ENCODE measurements around the gene MPP3.

Gene MPP3, protein sequence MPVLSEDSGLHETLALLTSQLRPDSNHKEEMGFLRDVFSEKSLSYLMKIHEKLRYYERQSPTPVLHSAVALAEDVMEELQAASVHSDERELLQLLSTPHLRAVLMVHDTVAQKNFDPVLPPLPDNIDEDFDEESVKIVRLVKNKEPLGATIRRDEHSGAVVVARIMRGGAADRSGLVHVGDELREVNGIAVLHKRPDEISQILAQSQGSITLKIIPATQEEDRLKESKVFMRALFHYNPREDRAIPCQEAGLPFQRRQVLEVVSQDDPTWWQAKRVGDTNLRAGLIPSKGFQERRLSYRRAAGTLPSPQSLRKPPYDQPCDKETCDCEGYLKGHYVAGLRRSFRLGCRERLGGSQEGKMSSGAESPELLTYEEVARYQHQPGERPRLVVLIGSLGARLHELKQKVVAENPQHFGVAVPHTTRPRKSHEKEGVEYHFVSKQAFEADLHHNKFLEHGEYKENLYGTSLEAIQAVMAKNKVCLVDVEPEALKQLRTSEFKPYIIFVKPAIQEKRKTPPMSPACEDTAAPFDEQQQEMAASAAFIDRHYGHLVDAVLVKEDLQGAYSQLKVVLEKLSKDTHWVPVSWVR

DNA sequence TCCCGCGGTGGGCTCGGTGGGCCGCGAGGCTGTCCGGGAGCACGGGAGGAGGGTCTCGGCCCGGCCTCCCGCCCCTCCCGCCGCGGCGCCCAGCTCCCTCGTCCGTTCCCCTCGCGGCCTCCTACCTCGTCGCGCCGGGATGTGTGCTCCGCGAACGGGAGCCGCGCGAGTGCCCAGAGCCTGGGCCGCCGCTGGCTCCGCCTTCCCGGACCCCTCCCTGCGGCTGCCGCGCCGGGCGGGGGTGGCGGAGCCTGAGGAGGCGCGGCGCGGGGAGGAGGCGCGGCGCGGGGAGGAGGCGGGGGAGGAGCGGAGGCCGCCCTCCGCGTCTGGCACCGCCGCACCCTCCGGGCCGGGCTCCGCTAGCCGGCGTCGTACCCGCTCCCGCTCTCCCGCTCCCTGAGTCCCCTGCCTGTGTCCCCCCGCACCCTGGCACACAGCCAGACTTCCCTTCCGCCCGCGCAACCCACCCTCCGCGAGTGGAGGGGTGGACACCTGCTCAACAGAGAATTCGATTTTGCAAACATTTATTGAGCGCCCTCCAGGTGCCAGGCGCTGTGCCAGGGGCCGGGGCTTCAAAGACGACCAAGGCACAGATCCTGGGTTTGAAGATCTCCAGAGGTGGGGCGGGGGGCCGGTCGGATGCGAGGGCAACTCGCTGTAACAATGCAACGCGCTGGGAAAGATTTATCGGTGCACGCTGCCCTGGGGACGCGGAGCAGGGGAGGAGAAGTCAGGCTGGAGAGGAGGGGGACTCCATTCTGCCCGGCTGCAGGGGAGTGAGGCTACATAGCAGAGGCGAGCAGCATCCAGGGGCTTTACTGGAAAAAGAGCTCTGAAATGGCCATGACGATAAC lies at the start of gene MPP3:
Gene MPP3 (minus strand): TSS at position 171 of the 854 bp plus-strand sequence. CDS start 1,240 bp downstream, outside the sequence.
- peak; percentile 79 for DNase-seq
- Mint-ChIP-seq H3K27me3 (ENCODE audit: low read depth, poor library complexity) (peaks cover 45% of the 10 kb centered on the region), H3K4me1 (peaks cover 32% of the 10 kb centered on the region), H3K27ac (peak within 1 kb of the TSS; percentile 83), H3K9me3 (peaks cover 22% of the 10 kb centered on the region), H3K4me3 (peak within 1 kb of the TSS; percentile 88), H3K36me3 (ENCODE audit: low read depth) (peaks cover 25% of the 10 kb centered on the region)
- no peak for TF ChIP-seq CTCF (IDR thresholded peaks at IDR 0.05)

GRCh38 chr17:43881758-43882505 lies 49.0 kb upstream of the MPP3 start:
- no peak overlapping the region for H3K4me3 Mint-ChIP-seq
- H3K4me1 Mint-ChIP-seq: peaks cover 19% of the 10 kb centered on the region
- DNase-seq: no peak
- no peaks in the 10 kb centered on the region for H3K27me3 Mint-ChIP-seq (ENCODE audit: low read depth, poor library complexity)
- TF ChIP-seq CTCF (IDR thresholded peaks at IDR 0.05): no peak
- no peaks in the 10 kb centered on the region for H3K9me3 Mint-ChIP-seq
- no peak overlapping the region for H3K27ac Mint-ChIP-seq
- no peaks in the 10 kb centered on the region for H3K36me3 Mint-ChIP-seq (ENCODE audit: low read depth)

DNA sequence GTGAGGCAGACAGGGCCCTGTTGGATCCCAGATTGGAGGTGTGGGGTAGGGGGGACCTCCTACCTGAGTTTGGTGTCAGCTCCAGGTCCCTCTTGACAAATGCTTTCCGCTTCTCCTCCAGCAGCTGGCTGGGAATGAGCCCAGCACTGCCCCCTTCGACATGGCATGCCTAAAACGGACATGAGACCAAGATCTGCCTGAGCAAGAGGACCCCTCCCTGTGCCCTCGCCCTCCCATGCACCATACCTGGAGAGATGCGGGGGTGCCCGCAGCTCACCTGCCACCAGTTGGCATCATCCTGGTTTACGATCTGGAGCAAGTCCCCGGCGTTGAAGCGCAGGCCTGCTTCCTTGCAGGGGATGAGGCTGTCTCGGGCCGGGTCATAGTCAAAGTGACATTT lies 48.2 kb upstream of the MPP3 start:
- Mint-ChIP-seq H3K4me3 (no peak overlapping the region), H3K27me3 (ENCODE audit: low read depth, poor library complexity) (no peaks in the 10 kb centered on the region), H3K36me3 (ENCODE audit: low read depth) (no peaks in the 10 kb centered on the region), H3K4me1 (peaks cover 19% of the 10 kb centered on the region), H3K27ac (peak overlapping the region; percentile 32), H3K9me3 (no peaks in the 10 kb centered on the region)
- no peak for TF ChIP-seq CTCF (IDR thresholded peaks at IDR 0.05)
- no peak for DNase-seq

DNA sequence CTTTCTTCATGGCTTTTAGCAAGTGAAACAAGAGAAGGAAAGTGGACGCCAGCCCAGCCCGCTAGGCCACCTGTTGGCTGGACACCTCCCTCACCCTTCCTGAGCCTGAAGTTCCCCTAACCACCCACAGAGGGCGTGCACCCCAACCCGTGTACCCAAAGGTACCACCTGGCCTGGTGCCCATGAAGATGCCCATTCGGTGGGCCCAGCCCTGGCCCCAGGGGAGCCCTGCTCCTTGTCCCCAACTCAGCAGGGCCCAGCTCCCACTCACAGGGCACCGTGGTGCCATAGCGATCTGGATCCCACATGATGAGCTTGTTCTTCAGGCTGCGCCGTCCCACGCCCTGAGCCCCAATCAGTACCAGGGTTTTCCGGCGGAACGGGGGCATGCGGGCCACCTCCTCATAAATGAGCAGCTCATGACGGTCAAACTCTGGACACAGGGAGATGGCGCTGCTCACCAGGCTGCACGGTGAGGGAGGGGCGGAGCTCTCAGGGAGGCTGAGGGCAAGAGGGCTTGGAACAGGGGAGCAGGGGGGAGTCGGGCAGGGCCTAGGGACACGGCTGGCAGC lies 47.6 kb upstream of the MPP3 start:
- no peaks in the 10 kb centered on the region for H3K9me3 Mint-ChIP-seq
- no peak overlapping the region for H3K4me3 Mint-ChIP-seq
- no peaks in the 10 kb centered on the region for H3K27me3 Mint-ChIP-seq (ENCODE audit: low read depth, poor library complexity)
- peaks cover 19% of the 10 kb centered on the region for H3K4me1 Mint-ChIP-seq
- peak; percentile 90 for TF ChIP-seq CTCF (IDR thresholded peaks at IDR 0.05)
- H3K36me3 Mint-ChIP-seq (ENCODE audit: low read depth): no peaks in the 10 kb centered on the region
- H3K27ac Mint-ChIP-seq: no peak overlapping the region
- peak; percentile 69 for DNase-seq

DNA sequence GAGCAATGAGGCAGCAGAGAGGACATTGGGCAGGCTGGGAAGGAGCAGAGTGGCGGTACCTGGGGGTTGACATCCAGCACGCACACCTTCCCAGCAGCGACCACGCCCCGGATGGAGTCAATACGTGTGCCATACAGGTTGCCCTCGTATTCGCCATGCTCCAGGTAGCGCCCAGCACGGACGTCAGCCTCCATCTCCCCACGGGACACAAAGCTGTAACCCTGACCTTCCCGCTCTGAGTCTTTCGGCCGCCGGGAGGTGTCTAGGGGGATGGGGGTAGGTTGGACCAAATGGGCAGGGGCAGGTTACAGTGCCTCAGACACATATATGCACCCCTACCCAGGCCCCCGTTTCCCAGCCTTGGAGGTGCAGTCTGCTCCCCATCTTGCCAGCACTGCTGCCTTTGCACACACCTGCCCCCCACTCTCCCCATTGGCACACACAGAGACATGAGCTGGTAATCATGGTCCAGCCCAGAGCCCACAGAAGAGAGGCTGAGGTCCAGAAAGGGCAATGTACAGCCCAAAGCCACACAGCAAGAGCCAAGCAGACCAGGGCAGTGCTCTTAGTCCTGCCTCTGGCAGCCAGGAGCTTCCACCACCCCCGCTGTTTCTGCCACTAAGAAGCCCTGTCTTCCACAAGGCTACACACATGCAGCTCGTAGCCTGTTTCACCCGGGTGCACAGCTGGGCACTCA lies 46.9 kb upstream of the MPP3 start:
- Mint-ChIP-seq H3K4me1 (peaks cover 19% of the 10 kb centered on the region), H3K27me3 (ENCODE audit: low read depth, poor library complexity) (no peaks in the 10 kb centered on the region), H3K36me3 (ENCODE audit: low read depth) (no peaks in the 10 kb centered on the region), H3K9me3 (no peaks in the 10 kb centered on the region), H3K27ac (no peak overlapping the region), H3K4me3 (no peak overlapping the region)
- TF ChIP-seq CTCF (IDR thresholded peaks at IDR 0.05): no peak
- no peak for DNase-seq
